Natural killer cell (primary cell): ENCODE results near the gene PFDN4. TPM values are rescaled to one million over a fixed set of nuclear protein-coding genes. Genes with fewer than 3 reads are reported as not detected.

Experiments
- ATAC-seq, 3 donors: fragments of 150-1000 bp in 2 of 3; fragments of 200-7000 bp in 1 of 3; cut with Tn5 transposase; 1 replicate in 1 of 3; 2 replicates in 2 of 3; pipeline ENCODE4 v1.10.0; 2021; ENCODE audit warnings: mild to moderate bottlenecking in 2 of 3, moderate library complexity in 2 of 3
- DNase-seq, 2 donors: peaks; one replicate each; pipeline versions ENCODE4 v3.0.0 to v3.0.0-alpha.2; 2013 to 2021; ENCODE audit warnings: mixed read lengths in 1 of 2
- H3K27ac ChIP-seq: one replicate; pipeline ENCODE4 v1.5.1; 2013; ENCODE audit warnings: mild to moderate bottlenecking, low read length
- H3K27me3 ChIP-seq: one replicate; pipeline ENCODE4 v1.6.1; 2013; ENCODE audit warnings: low read length; ENCODE audit not compliant: control insufficient read depth, insufficient read depth
- H3K36me3 ChIP-seq: one replicate; pipeline ENCODE4 v1.6.1; 2013; ENCODE audit warnings: low read length; ENCODE audit not compliant: control insufficient read depth, insufficient read depth
- H3K4me1 ChIP-seq: one replicate; pipeline ENCODE4 v1.6.1; 2013; ENCODE audit warnings: low read length; ENCODE audit not compliant: control insufficient read depth, insufficient read depth
- H3K4me3 ChIP-seq: one replicate; pipeline ENCODE4 v1.5.1; 2013; ENCODE audit warnings: low read length
- H3K9me3 ChIP-seq: one replicate; pipeline ENCODE4 v1.6.1; 2013; ENCODE audit warnings: low read length; ENCODE audit not compliant: control insufficient read depth, insufficient read depth
- H3K27ac Mint-ChIP-seq, 2 donors: one replicate each; pipeline ENCODE4 v1.8.0; 2022; ENCODE audit warnings: mild to moderate bottlenecking in 2 of 2, mixed read lengths in 2 of 2, moderate library complexity in 1 of 2
- H3K27me3 Mint-ChIP-seq, 2 donors: one replicate each; pipeline ENCODE4 v1.8.0; 2022; ENCODE audit warnings: low read depth in 2 of 2, mixed read lengths in 2 of 2
- H3K36me3 Mint-ChIP-seq: one replicate; pipeline ENCODE4 v1.8.0; 2022; ENCODE audit warnings: mixed read lengths
- H3K4me1 Mint-ChIP-seq, 2 donors: one replicate each; pipeline ENCODE4 v1.8.0; 2022; ENCODE audit warnings: mixed read lengths in 2 of 2
- H3K4me3 Mint-ChIP-seq: one replicate; pipeline ENCODE4 v1.8.0; 2022; ENCODE audit warnings: mild to moderate bottlenecking, moderate library complexity, mixed read lengths
- H3K9me3 Mint-ChIP-seq, 2 donors: one replicate each; pipeline ENCODE4 v1.8.0; 2022; ENCODE audit warnings: mixed read lengths in 2 of 2
- WGBS: methylation state at CpG from one replicate; pipeline ENCODE4 v1.1.7; 2013; ENCODE audit warnings: missing lambda C conversion rate; ENCODE audit not compliant: insufficient coverage; 5-methylcytosine and 5-hydroxymethylcytosine counted together
- intact Hi-C: fragments of 100-400 bp; cut with micrococcal nuclease; formaldehyde crosslinking; loops from one replicate; pipeline ENCODE4 v1.14.2; 2022
- total RNA-seq, 4 donors: library from RNA; stranded (reverse); fragments of 120-200 nt in 1 of 4; gene quantifications; one replicate each; pipeline versions ENCODE4 v1.2.3 to v1.2.4, GENCODE V29; 2013 to 2022
- TF ChIP-seq, protein P1 (sequence below): fragments of 200-600 bp; IDR thresholded peaks from one replicate; pipeline ENCODE4 v1.8.0; 2022; ENCODE audit warnings: antibody characterized with exemption

PFDN4 gene
- total RNA-seq, 3 donors from 2014 or later (not counting 1 experiment from before 2014, with no cell fraction given): 16.5 to 22.2 (median 17.1) TPM

DNA sequence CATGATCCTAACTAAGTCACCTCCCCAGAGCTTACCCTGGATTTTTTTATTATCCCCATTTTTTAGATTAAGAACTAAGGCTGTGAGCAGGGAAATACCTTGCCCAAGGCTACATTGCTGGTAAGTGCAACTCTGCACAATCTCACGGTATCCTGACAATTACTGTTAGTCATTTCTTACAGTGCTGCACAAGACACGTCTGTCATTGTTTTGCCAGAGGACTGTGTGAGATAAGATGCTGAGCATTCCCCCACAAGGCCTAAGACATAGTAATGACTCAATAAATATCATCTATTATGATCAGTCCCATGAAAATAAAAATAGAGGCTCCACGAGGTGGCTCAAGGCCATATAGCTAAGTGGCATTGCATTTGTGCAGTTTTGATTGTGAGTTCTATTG lies 21.0 kb downstream of the PFDN4 start:
- Mint-ChIP-seq H3K4me3 (no peak overlapping the region), H3K4me1 (no peaks in the 10 kb centered on the region), H3K27ac (no peak overlapping the region), H3K36me3 (no peaks in the 10 kb centered on the region), H3K27me3 (peaks cover 0 to 6% of the 10 kb centered on the region in 2 donors), H3K9me3 (peaks cover 2 to 8% of the 10 kb centered on the region in 2 donors)
- Histone ChIP-seq H3K36me3 (no peaks in the 10 kb centered on the region), H3K9me3 (peaks cover 7% of the 10 kb centered on the region), H3K27me3 (no peaks in the 10 kb centered on the region), H3K4me1 (no peaks in the 10 kb centered on the region), H3K4me3 (no peak overlapping the region), H3K27ac (no peak overlapping the region)
- ATAC-seq (no peak), DNase-seq (no peak)
- TF ChIP-seq, protein P1, sequence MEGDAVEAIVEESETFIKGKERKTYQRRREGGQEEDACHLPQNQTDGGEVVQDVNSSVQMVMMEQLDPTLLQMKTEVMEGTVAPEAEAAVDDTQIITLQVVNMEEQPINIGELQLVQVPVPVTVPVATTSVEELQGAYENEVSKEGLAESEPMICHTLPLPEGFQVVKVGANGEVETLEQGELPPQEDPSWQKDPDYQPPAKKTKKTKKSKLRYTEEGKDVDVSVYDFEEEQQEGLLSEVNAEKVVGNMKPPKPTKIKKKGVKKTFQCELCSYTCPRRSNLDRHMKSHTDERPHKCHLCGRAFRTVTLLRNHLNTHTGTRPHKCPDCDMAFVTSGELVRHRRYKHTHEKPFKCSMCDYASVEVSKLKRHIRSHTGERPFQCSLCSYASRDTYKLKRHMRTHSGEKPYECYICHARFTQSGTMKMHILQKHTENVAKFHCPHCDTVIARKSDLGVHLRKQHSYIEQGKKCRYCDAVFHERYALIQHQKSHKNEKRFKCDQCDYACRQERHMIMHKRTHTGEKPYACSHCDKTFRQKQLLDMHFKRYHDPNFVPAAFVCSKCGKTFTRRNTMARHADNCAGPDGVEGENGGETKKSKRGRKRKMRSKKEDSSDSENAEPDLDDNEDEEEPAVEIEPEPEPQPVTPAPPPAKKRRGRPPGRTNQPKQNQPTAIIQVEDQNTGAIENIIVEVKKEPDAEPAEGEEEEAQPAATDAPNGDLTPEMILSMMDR: no peak
- 94% methylated on average over 3 of the region's 3 CpGs for WGBS
- intact Hi-C loops: no loop called here

DNA sequence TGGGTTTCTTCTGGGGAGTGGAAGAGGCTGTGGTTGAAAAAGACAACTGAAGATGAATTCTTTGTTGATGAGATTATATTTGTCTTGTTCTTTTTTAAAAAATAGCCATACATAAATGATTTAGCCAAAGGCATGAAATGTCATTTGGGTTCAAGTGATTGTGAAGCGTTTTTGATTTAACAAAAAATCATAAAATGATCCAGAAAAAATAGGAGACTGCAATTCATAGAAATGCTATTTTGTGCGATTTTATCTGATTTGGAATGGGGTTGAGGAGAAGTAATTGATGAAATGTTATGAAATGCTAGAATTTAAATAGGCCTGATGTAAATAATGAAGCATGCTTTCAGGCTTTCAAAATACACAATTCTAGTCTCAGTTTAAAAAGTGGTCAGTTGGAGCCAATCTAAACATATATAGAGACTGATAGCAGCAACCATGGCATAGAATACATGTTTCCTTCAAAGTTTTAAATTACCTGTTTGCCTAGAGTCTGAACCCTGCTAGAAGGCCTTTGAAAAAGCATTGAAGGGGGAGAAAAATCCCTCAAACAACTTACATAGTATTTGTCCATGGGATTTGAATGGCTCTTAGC lies 21.8 kb downstream of the PFDN4 start:
- H3K27ac ChIP-seq: no peak overlapping the region
- Mint-ChIP-seq H3K27ac (no peak overlapping the region), H3K4me3 (no peak overlapping the region), H3K9me3 (peaks cover 2 to 8% of the 10 kb centered on the region in 2 donors), H3K36me3 (no peaks in the 10 kb centered on the region), H3K4me1 (no peaks in the 10 kb centered on the region), H3K27me3 (peaks cover 6% of the 10 kb centered on the region in 2 donors)
- H3K4me3 ChIP-seq: no peak overlapping the region
- WGBS: 100% methylated on average over 2 of the region's 2 CpGs
- no peaks in the 10 kb centered on the region for H3K4me1 ChIP-seq
- H3K9me3 ChIP-seq: peaks cover 7% of the 10 kb centered on the region
- TF ChIP-seq, protein P1: no peak
- ATAC-seq (no peak), DNase-seq (no peak)
- no peaks in the 10 kb centered on the region for H3K36me3 ChIP-seq
- intact Hi-C loops: no loop called here
- H3K27me3 ChIP-seq: no peaks in the 10 kb centered on the region

DNA sequence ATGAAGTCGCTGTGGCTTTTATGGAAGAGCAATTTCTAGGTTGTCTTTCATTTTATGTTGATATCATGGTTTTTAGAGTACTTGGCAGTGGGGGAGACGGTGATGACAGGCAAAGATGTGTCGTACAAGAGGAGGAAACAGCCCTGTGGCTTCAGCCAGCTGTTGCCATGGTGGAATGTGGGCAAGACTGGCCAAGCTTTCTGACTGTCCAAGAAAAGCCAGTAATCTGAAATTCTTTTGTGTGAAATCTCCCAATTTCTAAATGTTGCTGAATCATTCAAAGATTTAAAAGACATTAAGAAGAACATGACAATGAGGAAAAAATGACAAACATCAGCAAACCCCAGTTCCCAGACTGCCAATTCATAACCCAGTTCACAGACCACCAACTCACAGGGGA lies 23.1 kb downstream of the PFDN4 start:
- Histone ChIP-seq H3K27me3 (no peaks in the 10 kb centered on the region), H3K4me3 (no peak overlapping the region), H3K9me3 (peaks cover 7% of the 10 kb centered on the region), H3K4me1 (no peaks in the 10 kb centered on the region), H3K27ac (no peak overlapping the region), H3K36me3 (no peaks in the 10 kb centered on the region)
- DNase-seq (no peak), ATAC-seq (no peak)
- Mint-ChIP-seq H3K4me3 (no peak overlapping the region), H3K9me3 (peaks cover 2 to 8% of the 10 kb centered on the region in 2 donors), H3K36me3 (no peaks in the 10 kb centered on the region), H3K4me1 (no peaks in the 10 kb centered on the region), H3K27me3 (peaks cover 6 to 20% of the 10 kb centered on the region in 2 donors), H3K27ac (no peak overlapping the region)
- intact Hi-C loops: no loop called here
- TF ChIP-seq, protein P1: no peak
- 54% methylated on average over 3 of the region's 3 CpGs for WGBS

DNA sequence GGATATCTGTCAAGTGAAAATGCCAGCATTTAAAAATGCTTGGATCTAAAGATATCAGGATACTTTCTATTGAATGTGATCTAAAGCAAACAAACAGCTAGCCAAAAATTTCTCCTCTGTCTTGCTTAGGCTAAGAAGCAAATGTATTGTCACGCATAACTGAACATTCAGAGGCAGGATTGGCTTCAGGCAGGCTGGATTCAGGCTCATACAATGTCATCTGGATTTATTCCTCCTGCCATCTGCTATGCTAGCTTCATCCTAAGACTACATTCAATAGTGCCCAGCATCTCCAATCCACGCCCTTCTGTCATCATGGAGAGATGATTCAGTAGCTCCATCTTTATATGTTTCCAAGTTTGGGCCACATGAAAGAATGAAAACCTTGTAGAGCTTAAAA lies 27.1 kb downstream of the PFDN4 start:
- Mint-ChIP-seq H3K36me3 (no peaks in the 10 kb centered on the region), H3K27me3 (peaks cover 12 to 48% of the 10 kb centered on the region in 2 donors), H3K9me3 (peaks cover 0 to 5% of the 10 kb centered on the region in 2 donors), H3K27ac (no peak overlapping the region), H3K4me1 (no peaks in the 10 kb centered on the region), H3K4me3 (no peak overlapping the region)
- no peaks in the 10 kb centered on the region for H3K4me1 ChIP-seq
- H3K4me3 ChIP-seq: no peak overlapping the region
- TF ChIP-seq, protein P1: no peak
- no peaks in the 10 kb centered on the region for H3K27me3 ChIP-seq
- H3K9me3 ChIP-seq: peaks cover 7% of the 10 kb centered on the region
- intact Hi-C loops: no loop called here
- no peak for DNase-seq
- 69% methylated on average over 2 of the region's 2 CpGs for whole genome bisulfite sequencing
- no peaks in the 10 kb centered on the region for H3K36me3 ChIP-seq
- no peak overlapping the region for H3K27ac ChIP-seq
- ATAC-seq: no peak
